ENCODE results near the gene PKP3. TPM values are rescaled to one million over a fixed set of nuclear protein-coding genes. Genes with fewer than 3 reads are reported as not detected.
"Not testable (repeated sequence)": the region's sequence is repeated elsewhere in the genome, so short reads cannot be mapped to it uniquely, and the experiment has no call there.

Gene PKP3
- total RNA-seq, 1 donor from 2014 or later, result not detected

DNA sequence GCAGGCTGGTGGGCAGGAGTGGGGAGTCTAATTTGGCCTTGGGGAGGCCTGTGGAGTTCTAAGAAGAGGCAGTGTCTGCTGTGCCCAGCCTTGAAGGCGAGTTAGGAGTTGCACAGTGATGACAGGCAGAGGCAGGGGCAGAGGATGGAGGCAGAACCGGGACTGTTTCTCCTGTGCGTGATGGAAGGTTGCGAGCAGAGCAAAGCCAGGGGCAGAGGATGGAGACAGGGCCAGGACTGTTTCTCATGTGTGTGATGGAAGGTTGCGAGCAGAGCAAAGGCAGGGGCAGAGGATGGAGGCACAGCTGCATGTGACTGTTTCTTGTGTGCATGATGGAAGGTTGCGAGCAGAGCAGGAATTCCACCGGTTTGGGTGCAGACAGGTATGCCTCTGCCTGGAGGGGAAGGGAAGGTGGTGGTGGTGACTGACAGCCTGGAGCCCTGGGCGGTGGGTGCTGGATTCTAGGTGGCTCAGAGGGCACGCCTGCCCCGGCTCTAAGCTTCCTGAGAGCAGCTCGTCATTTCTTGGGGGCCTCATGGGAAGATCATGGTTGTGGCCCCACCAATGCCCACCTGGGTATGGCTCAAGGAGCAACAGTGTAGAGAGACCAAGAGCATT is 16.0 kb upstream of the PKP3 start:
- intact Hi-C loops (cut with micrococcal nuclease), result no loop called here

DNA sequence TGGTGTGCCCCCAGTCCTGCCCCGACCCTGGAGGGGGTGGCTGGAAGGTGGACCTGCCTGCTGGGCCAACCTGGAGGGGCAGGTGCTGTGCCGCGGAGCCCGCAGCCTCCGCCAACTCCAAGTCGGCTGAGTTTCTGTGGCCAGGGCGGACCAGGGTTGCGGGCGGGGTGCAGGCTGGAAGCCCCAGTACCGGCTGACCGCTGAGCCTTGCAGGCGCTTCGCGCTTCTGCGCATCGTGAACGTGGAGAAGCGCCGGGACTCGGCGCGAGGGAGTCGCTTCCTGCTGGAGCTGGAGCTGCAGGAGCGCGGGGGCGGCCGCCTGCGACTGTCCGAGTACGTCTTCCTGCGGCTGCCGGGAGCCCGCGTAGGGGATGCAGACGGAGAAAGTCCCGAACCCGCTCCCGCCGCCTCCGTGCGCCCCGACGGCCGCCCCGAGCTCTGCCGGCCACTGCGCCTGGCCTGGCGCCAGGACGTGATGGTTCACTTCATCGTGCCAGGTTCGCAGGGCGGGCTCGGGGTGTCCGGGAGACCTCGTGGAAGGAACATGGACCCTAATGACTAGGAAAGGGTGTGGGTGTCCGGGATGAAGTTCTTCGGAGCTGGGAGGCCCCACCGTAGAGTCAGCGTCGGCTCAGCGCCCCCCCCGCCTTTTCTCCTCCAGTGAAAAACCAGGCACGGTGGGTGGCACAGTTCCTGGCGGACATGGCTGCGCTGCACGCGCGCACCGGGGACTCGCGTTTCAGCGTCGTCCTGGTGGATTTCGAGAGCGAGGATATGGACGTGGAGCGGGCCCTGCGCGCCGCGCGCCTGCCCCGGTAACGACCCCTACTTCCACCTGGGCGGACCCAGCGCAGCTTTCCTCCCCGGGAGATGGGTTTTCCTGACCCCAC is 14.6 kb upstream of the PKP3 start:
- intact Hi-C loops (cut with micrococcal nuclease), result no loop called here

DNA sequence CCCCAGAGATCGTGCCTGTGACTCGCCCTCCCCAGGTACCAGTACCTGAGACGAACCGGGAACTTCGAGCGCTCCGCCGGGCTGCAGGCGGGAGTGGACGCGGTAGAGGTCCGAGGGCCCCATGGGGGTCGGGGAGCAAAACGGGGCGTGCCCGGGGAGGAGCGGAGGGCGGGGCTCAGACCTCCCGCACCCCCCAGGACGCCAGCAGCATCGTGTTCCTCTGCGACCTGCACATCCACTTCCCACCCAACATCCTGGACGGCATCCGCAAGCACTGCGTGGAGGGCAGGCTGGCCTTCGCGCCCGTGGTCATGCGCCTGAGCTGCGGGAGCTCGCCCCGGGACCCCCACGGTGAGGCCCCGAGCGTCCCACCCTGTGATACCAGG is 13.9 kb upstream of the PKP3 start:
- intact Hi-C loops (cut with micrococcal nuclease), result no loop called here

DNA sequence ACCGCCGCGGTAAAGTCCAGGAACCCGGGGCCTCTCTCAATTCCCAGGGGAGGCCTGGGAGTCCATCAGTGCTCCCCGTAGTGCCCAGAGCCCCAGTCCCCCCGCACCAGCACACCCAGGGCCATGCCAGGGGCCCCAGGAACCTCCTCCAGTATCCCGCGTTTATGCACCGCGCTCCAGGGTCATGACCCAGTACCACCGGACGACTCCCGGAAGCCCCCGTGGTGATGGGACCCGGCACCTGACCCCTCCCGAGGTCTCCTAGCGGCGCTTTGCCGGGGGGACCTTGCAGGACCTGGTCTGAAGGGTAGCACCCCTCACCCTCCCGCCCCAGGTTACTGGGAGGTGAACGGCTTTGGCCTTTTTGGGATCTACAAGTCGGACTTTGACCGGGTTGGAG is 13.5 kb upstream of the PKP3 start:
- intact Hi-C loops (cut with micrococcal nuclease), result no loop called here

DNA sequence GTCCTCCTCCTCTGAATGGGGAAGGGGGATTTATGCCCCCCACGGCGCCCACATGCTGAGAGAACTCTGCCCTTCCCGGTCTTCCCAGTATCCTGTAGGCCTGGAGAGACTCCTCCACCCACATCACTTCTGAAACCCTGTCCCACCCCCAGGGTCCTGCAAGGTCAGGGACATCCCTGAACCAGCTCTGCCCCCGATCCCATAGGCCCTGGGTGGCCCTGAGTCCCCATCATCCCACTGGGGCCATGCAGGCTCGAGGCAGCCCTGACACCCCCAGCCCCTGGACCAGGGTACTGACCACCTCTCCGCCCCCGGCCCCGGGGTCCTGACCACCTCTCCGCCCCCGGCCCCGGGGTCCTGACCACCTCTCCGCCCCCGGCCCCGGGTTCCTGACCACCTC is 13.0 kb upstream of the PKP3 start:
- intact Hi-C loops (cut with micrococcal nuclease), result no loop called here

DNA sequence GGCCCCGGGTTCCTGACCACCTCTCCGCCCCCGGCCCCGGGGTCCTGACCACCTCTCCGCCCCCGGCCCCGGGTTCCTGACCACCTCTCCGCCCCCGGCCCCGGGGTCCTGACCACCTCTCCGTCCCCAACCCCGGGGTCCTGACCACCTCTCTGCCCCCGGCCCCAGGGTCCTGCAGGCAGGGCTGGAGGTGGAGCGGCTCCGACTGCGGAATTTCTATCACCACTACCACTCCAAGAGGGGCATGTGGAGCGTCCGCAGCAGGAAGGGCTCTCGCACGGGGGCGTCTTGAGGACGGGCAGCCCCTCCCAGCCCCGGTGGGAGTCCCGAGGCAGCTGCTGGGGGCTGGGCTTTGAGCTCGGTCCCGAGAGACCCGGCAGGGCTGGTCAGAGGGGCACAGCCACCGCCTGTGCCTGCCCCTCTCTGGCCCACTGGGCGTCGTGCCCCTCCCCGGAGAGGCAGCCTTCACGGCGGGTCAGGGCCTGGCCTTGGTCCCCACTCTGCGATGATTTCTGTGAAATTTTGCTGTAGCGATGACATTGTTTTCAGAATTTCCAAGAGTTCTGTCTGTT is 12.4 kb upstream of the PKP3 start:
- intact Hi-C loops (cut with micrococcal nuclease), result no loop called here

DNA sequence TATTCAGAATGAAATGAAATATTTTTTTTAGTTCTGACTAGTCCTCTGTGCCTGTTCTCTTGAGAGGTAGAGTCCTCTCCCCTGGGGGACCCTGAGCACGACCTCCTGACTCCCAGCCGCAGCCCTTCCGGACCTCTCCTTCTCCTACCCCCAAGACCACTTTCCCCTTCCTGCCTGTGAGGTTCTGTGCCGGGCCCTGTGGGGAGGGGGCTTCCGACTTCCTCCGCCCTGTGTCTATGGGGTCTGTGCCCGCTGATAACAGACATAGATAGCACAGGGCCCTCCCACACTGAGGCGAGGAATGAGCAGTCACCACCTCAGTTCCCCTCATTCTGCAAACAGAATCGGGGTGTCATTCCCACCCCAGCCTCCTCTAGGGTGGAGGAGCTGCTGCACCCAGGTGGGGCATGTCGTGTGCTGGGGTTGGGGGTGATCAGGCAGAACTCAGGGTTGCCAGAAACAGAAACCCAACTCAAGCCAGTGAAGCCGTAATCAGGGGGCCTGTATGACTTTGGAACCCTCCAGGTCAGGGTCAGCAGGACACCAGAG is 11.9 kb upstream of the PKP3 start:
- intact Hi-C loops (cut with micrococcal nuclease), result no loop called here

DNA sequence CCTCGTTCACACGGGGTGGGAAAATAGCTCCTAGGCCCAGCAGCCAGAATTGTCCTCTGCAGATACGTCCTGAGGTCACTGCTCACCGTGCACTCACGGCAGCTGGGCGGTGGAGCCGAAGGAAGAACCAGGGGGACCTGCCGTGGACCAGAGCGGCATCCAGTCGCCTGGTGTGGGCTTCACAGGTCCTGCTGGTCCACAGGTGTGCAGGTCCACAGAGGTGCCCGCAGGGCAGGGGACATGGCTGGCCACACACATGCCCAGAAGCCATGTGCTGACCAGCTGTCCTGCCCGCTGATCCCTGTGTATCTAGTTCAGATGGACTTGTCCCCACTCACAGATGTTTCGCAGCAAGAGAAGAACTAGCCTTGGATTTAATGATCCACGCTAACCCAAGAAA is 10.6 kb upstream of the PKP3 start:
- intact Hi-C loops (cut with micrococcal nuclease), result no loop called here

DNA sequence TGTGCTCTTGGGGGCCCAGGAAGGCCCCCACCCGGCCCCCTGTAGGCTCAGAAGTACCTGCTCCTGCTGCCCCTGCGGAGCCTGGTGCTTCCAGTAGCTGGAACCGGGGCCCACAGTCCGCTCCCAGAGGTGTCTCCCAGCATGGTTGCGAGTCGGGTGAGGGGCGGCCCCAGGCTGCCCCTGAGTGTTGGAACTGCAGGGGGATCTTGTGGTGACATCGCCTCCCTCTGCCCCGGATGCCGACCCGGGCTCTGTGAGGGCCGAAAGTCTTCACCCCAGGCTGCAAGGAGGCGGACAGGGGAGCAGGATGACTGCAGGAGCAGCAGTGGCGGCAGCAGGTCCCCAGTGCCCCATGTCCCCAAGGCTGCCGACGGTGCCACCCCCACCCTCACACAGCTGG is 9.5 kb upstream of the PKP3 start:
- intact Hi-C loops (cut with micrococcal nuclease), result no loop called here

DNA sequence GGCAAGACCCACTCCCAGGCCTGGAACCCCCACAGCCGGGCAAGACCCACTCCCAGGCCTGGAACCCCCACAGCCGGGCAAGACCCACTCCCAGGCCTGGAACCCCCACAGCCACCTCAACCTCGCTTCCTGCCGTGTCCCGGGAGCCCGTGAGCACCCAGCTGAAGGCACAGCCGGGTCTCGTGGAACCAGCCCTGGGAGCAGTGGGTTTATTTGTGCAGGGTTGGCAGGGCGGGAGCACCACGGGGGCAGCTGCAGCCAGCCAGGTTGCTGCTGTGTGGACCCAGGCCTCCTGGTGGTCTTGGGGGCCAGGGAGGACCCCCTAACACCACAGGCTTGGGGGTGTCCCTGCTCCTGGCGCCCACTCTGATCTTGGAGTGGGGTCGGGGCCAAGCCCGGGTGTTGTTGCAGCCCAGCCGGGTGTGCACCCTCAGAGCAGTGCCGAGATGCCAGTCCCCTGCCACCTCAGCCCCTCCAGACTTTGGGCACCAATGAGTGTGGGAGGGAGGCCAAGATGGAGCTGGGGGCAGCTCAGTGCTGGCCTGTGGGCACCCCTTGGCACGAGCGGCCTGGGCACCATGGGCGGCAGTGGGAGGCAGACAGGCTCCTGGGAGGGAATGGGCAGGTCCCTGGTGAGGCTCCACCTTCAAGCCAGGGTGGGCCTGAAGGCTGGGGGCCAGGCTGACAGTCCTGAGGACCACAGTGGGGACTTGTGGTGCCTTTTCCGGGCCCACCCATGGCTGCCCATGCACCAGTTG is 8.2 kb upstream of the PKP3 start:
- intact Hi-C loops (cut with micrococcal nuclease), result no loop called here

DNA sequence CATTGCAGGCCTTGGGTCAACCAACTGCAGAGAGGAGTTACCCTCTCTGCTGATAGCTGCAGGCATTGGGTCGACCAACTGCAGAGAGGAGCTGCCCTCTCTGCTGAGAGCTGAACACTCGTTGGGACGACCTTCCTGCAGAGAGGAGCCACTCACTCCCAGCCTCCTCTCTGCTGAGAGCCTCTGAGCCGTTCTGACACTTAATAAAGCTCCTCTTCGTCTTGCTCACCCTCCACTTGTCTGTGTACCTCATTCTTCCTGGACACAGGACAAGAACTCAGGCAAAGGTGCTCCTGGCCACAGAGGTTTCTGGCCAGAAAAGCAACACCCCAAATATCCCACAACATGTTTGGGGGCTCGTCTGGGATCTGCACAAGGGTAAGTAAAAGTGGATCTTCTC is 7.5 kb upstream of the PKP3 start:
- intact Hi-C loops (cut with micrococcal nuclease), result no loop called here

DNA sequence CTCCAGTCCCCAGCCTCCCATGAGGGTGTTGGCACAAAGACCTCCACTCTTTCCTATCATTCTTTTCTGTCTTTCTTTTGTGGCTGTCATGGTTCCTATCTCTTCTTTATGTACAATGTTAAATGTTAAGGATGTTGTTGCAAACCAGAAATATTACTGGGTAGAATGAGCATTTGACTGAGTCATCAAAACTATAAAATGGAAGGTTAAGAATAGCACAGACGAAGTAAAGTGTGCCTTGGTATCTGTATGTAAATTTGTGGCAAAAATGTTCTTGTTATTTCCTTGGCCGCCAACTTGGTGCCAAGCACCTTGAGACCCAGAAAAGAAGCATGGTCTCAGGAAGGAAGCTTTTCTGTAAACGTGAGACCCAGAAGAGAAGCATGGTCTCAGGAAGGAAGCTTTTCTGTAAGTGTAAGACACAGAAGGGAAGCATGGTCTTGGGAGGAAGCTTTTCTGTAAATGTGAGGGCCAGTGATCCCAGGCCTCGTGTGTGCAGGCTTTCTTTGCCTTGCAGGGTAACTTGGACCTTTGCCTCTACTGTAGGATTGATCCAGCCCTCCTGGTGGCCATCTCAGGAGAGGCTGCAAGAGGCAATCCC is 6.7 kb upstream of the PKP3 start:
- intact Hi-C loops (cut with micrococcal nuclease), result no loop called here

DNA sequence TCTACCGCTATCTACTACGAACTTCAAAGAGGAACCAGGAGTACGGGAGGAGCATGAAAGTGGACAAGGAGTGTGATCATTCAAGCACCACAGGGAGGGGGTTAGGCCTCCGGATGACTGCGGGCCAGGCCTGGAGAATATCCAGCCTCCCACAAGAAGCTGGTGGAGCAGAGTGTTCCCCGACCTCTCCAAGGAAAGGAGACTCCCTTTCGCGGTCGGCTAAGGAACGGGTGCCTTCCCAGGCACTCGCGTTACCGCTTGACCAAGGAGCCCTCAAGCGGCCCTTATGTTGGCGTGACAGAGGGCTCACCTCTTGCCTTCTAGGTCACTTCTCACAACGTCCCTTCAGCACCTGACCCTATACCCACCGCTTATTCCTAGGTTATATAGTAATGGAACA is 4.6 kb upstream of the PKP3 start:
- intact Hi-C loops (cut with micrococcal nuclease), result not testable (repeated sequence)

DNA sequence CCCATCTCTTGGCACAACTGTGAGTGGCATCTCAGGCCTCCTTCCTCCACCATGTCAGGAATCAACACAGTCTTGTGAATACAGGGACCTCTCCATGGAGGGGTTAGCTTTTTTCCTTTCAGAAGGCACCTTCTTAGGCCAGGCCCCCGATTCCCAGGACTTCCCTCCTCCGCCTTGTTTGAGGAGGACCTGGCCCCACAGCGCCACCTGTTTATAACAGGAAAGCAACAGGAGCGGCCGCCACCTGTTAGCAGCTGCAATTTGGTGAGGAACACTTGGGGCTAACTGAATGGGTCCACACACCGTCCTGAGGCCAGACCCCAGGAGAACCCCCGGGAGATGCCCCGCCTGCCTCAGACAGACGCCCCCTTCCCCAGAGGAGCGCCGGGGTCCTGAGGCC is 3.8 kb upstream of the PKP3 start:
- intact Hi-C loops (cut with micrococcal nuclease), result no loop called here

DNA sequence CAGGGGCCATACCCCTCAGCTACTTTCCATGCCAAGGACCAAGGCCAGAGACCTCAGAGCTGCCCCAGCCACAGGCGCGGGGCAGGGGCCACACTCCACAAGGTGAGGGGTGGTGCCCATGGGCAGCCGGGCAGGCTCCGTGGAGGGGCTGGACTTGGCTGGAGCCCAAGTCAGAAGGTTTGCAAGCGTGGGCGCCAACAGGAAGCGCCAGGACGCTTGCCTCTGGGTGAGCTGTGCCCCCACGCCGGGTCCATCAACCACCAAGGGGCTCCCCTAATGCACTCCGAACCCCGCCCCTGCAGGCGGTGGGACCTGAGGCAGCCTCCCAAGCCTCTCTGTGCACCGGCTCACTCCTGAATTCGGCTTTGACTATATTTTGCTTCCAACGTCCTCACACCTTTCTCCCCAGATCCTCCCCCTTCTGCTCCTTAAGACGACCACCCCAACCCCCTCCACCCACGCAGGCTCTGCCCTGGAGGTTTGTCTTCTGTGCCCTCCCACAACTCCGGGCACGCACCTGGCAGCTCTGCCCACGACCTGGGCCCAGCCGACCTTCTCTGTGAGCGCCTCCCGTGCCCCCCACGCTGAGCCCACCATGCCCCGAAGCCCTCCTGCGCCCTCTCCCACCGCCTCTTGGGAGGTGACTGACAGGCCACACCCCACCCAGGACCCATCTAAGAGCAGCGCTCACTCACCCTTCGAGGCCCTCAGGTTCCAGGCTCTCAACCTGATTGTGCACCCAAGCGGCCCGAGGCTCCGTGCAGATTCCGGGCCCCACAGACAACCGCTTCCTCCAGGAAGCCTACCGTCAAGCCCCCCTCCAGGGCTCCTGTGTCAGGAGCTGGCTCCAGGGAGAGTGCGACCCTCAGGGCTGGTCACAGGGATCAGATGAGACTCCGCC is 2.6 kb upstream of the PKP3 start:
- intact Hi-C loops (cut with micrococcal nuclease), result no loop called here

DNA sequence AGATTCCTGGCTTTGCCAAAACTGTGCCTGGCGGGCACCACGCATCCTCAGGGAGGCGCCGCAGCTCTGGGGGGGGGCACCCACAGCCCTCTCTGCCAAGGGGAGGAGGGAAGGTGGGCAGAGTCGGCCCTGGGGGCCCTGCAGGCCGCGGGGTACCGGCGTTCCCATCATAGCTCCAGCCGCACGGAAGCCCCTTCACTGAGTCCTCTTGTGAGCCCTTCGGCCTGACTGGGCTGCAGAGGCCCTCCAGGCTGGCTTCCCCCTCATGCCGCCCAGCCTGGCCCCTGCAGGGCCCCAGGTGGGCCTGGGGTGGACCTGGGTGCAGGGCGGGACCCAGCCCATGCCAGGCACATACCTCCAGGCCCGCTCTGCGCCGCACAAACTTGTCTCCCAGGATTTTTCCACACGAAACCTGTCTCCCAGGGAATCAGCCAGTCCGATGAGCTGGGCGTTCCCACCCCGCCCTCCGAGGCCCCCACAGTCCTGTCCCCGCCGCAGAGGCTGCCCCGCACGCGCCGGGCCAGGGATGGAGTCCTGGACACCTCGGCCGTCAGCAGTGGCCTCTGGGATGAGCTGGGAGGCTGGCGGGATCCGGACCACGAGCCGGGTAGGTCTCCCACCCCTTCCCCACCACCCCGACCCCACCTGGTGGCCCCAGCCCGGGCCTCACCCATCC is 1.8 kb upstream of the PKP3 start:
- intact Hi-C loops (cut with micrococcal nuclease), result no loop called here

DNA sequence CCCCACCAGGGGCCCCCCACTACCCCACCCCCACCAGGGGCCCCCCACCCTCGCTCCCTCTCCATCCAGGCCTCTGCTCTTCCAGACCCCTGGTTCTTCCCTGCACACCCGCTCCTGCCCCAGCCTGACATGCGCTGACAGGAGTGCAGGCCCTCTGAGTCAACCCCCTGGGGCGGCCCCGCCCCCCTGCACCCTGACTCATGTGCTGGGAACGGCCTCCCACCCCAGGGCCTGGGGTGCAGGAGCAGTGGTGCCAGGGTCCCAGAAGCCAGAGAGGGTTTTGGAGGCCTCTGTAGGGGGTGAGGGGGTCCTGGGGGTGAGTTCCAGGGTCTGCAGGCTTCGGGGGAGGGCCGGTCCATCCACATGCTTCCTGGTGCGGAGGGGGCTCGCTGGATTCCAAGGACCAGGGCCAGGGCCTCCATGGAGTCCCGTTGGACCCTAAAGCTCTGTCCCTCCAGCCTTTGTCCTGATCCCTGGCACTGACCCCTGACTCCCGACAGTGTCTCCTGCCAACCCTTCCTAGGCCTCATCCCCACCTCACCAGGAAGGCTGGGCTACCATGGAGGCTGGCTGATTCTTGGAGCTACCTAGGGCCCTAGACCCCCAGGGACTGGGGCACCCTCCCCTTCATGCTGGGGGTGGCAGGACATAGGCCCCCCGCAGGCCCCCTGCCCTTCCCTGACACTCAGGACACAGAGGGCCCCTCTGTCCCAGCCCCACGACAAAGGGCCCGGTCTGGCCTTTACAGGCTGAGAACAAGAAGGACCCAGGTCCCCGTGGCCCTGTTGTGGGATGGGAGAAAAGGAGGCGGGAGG is 583 bp upstream of the PKP3 start:
- intact Hi-C loops (cut with micrococcal nuclease), result no loop called here

DNA sequence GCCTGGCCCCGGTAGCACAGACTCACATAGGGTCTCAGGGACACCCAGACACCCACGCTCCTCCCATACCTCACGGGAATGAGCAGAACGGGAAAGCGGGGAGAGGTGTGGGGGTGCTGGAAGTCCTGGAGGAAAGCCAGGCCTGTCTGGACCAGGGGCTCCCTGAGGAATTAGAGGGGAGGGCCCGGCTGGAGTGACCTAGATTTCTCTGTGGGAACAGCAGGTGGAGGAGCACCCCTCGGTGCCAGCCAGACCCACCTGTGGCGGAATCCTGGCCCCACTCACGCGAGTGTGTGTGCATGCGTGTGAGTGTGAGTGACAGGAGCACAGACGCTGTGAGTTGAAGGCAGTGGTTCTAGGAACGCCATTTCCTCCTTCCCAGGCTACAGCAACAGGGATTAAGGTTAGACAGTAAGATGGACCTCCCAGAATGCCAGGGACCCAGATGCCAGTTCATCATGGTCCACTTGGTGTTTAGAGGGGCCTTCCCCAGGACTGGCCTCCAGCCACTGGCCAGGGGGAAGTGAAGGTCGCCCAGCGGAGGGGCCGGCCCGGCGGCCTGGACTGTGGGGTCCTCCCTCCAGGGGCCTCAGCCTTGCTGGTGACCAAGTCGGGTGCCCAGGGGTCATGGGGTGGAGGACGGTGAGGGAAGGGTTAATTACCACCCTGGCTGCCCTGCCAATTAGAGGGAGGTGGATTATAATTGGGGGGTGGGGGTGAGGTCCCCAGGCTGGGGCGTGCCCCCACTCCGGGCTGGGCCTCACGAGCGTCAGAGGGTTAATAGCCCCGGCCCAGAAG is 1.0 kb downstream of the PKP3 start:
- intact Hi-C loops (cut with micrococcal nuclease), result no loop called here

Data from T-helper 1 cell treated with Interleukin-12 subunit alpha and Interleukin-12 subunit beta and Interleukin-4 antibody, amounts not matched to agents 30 ng/mL and 1 ng/mL, for 36 hours (primary cell).